Measurements from ENCODE around the gene BUB3.

BUB3 gene

GRCh38 chr10:123144697-123145541 is 9.3 kb upstream of the BUB3 start:
- Histone ChIP-seq H3K4me1 (ENCODE audit: insufficient read depth, low read length, poor library complexity, severe bottlenecking) (no peaks in the 10 kb centered on the region), H3K36me3 (ENCODE audit: insufficient read depth, low read length) (no peaks in the 10 kb centered on the region), H3F3A (ENCODE audit: low read depth) (no peaks in the 10 kb centered on the region), H3K9me2 (replicated peaks; ENCODE audit: low read depth, low read length) (no peaks in the 10 kb centered on the region), H3K79me2 (ENCODE audit: insufficient read depth, low read length) (no peaks in the 10 kb centered on the region), H4K20me1 (ENCODE audit: insufficient read depth, low read length, poor library complexity, severe bottlenecking) (no peaks in the 10 kb centered on the region), H3K27me3 (ENCODE audit: insufficient read depth, low read length, poor library complexity, severe bottlenecking) (peaks cover 5% of the 10 kb centered on the region), H3K9ac (ENCODE audit: low read depth, low read length, poor library complexity, severe bottlenecking) (no peak overlapping the region), H3K9me3 (ENCODE audit: insufficient read depth, low read depth, low read length) (no peaks in the 10 kb centered on the region), H2AFZ (ENCODE audit: low read length) (no peak overlapping the region), H3K4me2 (ENCODE audit: low read depth, low read length, poor library complexity, severe bottlenecking) (no peak overlapping the region), H3K4me3 (ENCODE audit: low read length, poor library complexity, severe bottlenecking) (no peak overlapping the region)
- no peak for TF ChIP-seq CTCF (conservative IDR thresholded peaks at IDR 0.05; ENCODE audit: low read length)
- no peak for TF ChIP-seq EZH2phosphoT487 (IDR thresholded peaks at IDR 0.05; ENCODE audit: borderline replicate concordance)

- Histone ChIP-seq H3K9me2 (replicated peaks; ENCODE audit: low read depth, low read length) (no peaks in the 10 kb centered on the region), H2AFZ (ENCODE audit: low read length) (no peak overlapping the region), H3K4me1 (ENCODE audit: insufficient read depth, low read length, poor library complexity, severe bottlenecking) (no peaks in the 10 kb centered on the region), H3K27me3 (ENCODE audit: insufficient read depth, low read length, poor library complexity, severe bottlenecking) (peaks cover 5% of the 10 kb centered on the region), H3K9ac (ENCODE audit: low read depth, low read length, poor library complexity, severe bottlenecking) (no peak overlapping the region), H3K4me2 (ENCODE audit: low read depth, low read length, poor library complexity, severe bottlenecking) (no peak overlapping the region), H3K4me3 (ENCODE audit: low read length, poor library complexity, severe bottlenecking) (no peak overlapping the region), H4K20me1 (ENCODE audit: insufficient read depth, low read length, poor library complexity, severe bottlenecking) (no peaks in the 10 kb centered on the region), H3K36me3 (ENCODE audit: insufficient read depth, low read length) (no peaks in the 10 kb centered on the region), H3K9me3 (ENCODE audit: insufficient read depth, low read depth, low read length) (no peaks in the 10 kb centered on the region), H3K79me2 (ENCODE audit: insufficient read depth, low read length) (no peaks in the 10 kb centered on the region), H3F3A (ENCODE audit: low read depth) (no peaks in the 10 kb centered on the region)
- TF ChIP-seq CTCF (conservative IDR thresholded peaks at IDR 0.05; ENCODE audit: low read length), result no peak
Observed at GRCh38 chr10:123145542-123146012, 8.6 kb upstream of the BUB3 start.

GRCh38 chr10:123146013-123146893 is 7.9 kb upstream of the BUB3 start:
- Histone ChIP-seq H3K79me2 (ENCODE audit: insufficient read depth, low read length) (no peaks in the 10 kb centered on the region), H3K36me3 (ENCODE audit: insufficient read depth, low read length) (no peaks in the 10 kb centered on the region), H3K9me3 (ENCODE audit: insufficient read depth, low read depth, low read length) (no peaks in the 10 kb centered on the region), H2AFZ (ENCODE audit: low read length) (no peak overlapping the region), H4K20me1 (ENCODE audit: insufficient read depth, low read length, poor library complexity, severe bottlenecking) (no peaks in the 10 kb centered on the region), H3K4me1 (ENCODE audit: insufficient read depth, low read length, poor library complexity, severe bottlenecking) (no peaks in the 10 kb centered on the region), H3F3A (ENCODE audit: low read depth) (no peaks in the 10 kb centered on the region), H3K9ac (ENCODE audit: low read depth, low read length, poor library complexity, severe bottlenecking) (no peak overlapping the region), H3K27me3 (ENCODE audit: insufficient read depth, low read length, poor library complexity, severe bottlenecking) (peaks cover 5% of the 10 kb centered on the region), H3K9me2 (replicated peaks; ENCODE audit: low read depth, low read length) (no peaks in the 10 kb centered on the region), H3K4me2 (ENCODE audit: low read depth, low read length, poor library complexity, severe bottlenecking) (no peak overlapping the region), H3K4me3 (ENCODE audit: low read length, poor library complexity, severe bottlenecking) (no peak overlapping the region)
- TF ChIP-seq EZH2phosphoT487 (IDR thresholded peaks at IDR 0.05; ENCODE audit: borderline replicate concordance) (no peak), CTCF (conservative IDR thresholded peaks at IDR 0.05; ENCODE audit: low read length) (no peak)
